ENCODE measurements around the gene LPIN2. TPM values are rescaled to one million over a fixed set of nuclear protein-coding genes. Genes with fewer than 3 reads are reported as not detected.
A peak's percentile ranks its signal among the peaks of the same experiment; 100 is the strongest.

The LPIN2 gene
- total and polyA plus RNA-seq, 2 of the 13 experiments (the other 11 are each of a cell fraction or from before 2014, with no cell fraction given): 46.0 to 119 TPM

- TF ChIP-seq MLXIP (CRISPR knock-in tag; IDR thresholded peaks at IDR 0.05; ENCODE audit: borderline replicate concordance) (no peak), ZNF543 (CRISPR knock-in tag; IDR thresholded peaks at IDR 0.05) (no peak), RFX1 (IDR thresholded peaks at IDR 0.05) (no peak), ZFY (CRISPR knock-in tag; IDR thresholded peaks at IDR 0.05) (0 out of 2 replicates have a peak, but pooled peaks have one; percentile 11), PRDM10 (CRISPR knock-in tag; IDR thresholded peaks at IDR 0.05; ENCODE audit: low read depth) (no peak), ZNF550 (CRISPR knock-in tag; IDR thresholded peaks at IDR 0.05; ENCODE audit: borderline replicate concordance) (no peak), ZNF75D (CRISPR knock-in tag; IDR thresholded peaks at IDR 0.05; ENCODE audit: borderline replicate concordance) (no peak), ZSCAN30 (CRISPR knock-in tag; IDR thresholded peaks at IDR 0.05) (no peak), MTF1 (CRISPR knock-in tag; IDR thresholded peaks at IDR 0.05) (no peak), ZBTB1 (CRISPR knock-in tag; IDR thresholded peaks at IDR 0.05; ENCODE audit: borderline replicate concordance) (no peak), PPARG (CRISPR knock-in tag; conservative IDR thresholded peaks at IDR 0.05) (peak; percentile 86), FOXM1 (CRISPR knock-in tag; IDR thresholded peaks at IDR 0.05) (no peak), ZNF12 (CRISPR knock-in tag; IDR thresholded peaks at IDR 0.05) (no peak), RXRA (CRISPR knock-in tag; IDR thresholded peaks at IDR 0.05) (peak; percentile 86; the same call in 1 of the 2 replicates), ZNF614 (CRISPR knock-in tag; IDR thresholded peaks at IDR 0.05; ENCODE audit: borderline replicate concordance) (peak; percentile 72; the same call in 1 of the 2 replicates), KLF12 (CRISPR knock-in tag; IDR thresholded peaks at IDR 0.05; ENCODE audit: borderline replicate concordance) (no peak), KDM5A (IDR thresholded peaks at IDR 0.05; ENCODE audit: borderline replicate concordance, low read length) (no peak)
- TF ChIP-seq, protein P1, sequence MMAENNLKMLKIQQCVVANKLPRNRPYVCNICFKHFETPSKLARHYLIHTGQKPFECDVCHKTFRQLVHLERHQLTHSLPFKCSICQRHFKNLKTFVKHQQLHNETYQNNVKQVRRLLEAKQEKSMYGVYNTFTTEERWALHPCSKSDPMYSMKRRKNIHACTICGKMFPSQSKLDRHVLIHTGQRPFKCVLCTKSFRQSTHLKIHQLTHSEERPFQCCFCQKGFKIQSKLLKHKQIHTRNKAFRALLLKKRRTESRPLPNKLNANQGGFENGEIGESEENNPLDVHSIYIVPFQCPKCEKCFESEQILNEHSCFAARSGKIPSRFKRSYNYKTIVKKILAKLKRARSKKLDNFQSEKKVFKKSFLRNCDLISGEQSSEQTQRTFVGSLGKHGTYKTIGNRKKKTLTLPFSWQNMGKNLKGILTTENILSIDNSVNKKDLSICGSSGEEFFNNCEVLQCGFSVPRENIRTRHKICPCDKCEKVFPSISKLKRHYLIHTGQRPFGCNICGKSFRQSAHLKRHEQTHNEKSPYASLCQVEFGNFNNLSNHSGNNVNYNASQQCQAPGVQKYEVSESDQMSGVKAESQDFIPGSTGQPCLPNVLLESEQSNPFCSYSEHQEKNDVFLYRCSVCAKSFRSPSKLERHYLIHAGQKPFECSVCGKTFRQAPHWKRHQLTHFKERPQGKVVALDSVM (CRISPR knock-in tag; IDR thresholded peaks at IDR 0.05): peak; percentile 93
- TF ChIP-seq, protein P2, sequence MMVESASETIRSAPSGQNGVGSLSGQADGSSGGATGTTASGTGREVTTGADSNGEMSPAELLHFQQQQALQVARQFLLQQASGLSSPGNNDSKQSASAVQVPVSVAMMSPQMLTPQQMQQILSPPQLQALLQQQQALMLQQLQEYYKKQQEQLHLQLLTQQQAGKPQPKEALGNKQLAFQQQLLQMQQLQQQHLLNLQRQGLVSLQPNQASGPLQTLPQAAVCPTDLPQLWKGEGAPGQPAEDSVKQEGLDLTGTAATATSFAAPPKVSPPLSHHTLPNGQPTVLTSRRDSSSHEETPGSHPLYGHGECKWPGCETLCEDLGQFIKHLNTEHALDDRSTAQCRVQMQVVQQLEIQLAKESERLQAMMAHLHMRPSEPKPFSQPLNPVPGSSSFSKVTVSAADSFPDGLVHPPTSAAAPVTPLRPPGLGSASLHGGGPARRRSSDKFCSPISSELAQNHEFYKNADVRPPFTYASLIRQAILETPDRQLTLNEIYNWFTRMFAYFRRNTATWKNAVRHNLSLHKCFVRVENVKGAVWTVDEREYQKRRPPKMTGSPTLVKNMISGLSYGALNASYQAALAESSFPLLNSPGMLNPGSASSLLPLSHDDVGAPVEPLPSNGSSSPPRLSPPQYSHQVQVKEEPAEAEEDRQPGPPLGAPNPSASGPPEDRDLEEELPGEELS (CRISPR knock-in tag; IDR thresholded peaks at IDR 0.05): peak; percentile 96
These were observed 45.6 kb upstream of the LPIN2 start (continued) for GRCh38 chr18:3058328-3059191.

Data from HepG2 (cell line).